Loucy (cell line): ENCODE measurements around the gene THTPA.

Experiments
- H2AFZ ChIP-seq: fragments of 200-600 bp; sonication (generic); 2 replicates; pipeline ENCODE4 v1.6.0; 2016; ENCODE audit warnings: antibody characterized with exemption, mild to moderate bottlenecking, low read length, moderate library complexity
- H3F3A ChIP-seq: fragments of 200-600 bp; 2 replicates; pipeline ENCODE4 v1.6.0; 2016; ENCODE audit warnings: antibody characterized with exemption, low read depth, mild to moderate bottlenecking
- H3K27me3 ChIP-seq: fragments of 200-600 bp; sonication (generic); 2 replicates; pipeline ENCODE4 v1.6.1; 2014; ENCODE audit warnings: low read length, mild to moderate bottlenecking; ENCODE audit not compliant: insufficient read depth, poor library complexity, severe bottlenecking
- H3K36me3 ChIP-seq: fragments of 200-600 bp; sonication (generic); 2 replicates; pipeline ENCODE4 v1.6.1; 2016; ENCODE audit warnings: low read length; ENCODE audit not compliant: insufficient read depth
- H3K4me1 ChIP-seq: fragments of 200-600 bp; sonication (generic); 2 replicates; pipeline ENCODE4 v1.5.1; 2014; ENCODE audit warnings: low read length, mild to moderate bottlenecking; ENCODE audit not compliant: insufficient read depth, poor library complexity, severe bottlenecking
- H3K4me2 ChIP-seq: fragments of 200-600 bp; sonication (generic); 2 replicates; pipeline ENCODE4 v1.6.0; 2014; ENCODE audit warnings: antibody characterized with exemption, low read length, low read depth, mild to moderate bottlenecking; ENCODE audit not compliant: poor library complexity, severe bottlenecking
- H3K4me3 ChIP-seq: fragments of 200-600 bp; sonication (generic); 2 replicates; pipeline ENCODE4 v1.5.1; 2014; ENCODE audit warnings: low read length, mild to moderate bottlenecking, mixed read lengths; ENCODE audit not compliant: poor library complexity, severe bottlenecking
- H3K79me2 ChIP-seq: fragments of 200-600 bp; sonication (generic); 2 replicates; pipeline ENCODE4 v1.6.1; 2014; ENCODE audit warnings: low read length; ENCODE audit not compliant: insufficient read depth
- H3K9ac ChIP-seq: fragments of 200-600 bp; sonication (generic); 2 replicates; pipeline ENCODE4 v1.6.0; 2014; ENCODE audit warnings: mild to moderate bottlenecking, low read depth, low read length, moderate library complexity; ENCODE audit not compliant: poor library complexity, severe bottlenecking
- H3K9me2 ChIP-seq: fragments of 200-600 bp; sonication (generic); replicated peaks from 2 replicates; pipeline ENCODE4 v1.6.1; 2016; ENCODE audit warnings: low read depth, low read length, mixed read lengths
- H3K9me3 ChIP-seq: fragments of 200-600 bp; sonication (generic); 2 replicates; pipeline ENCODE4 v1.6.1; 2014; ENCODE audit warnings: mild to moderate bottlenecking, antibody characterized with exemption, low read length, low read depth; ENCODE audit not compliant: insufficient read depth
- H4K20me1 ChIP-seq: fragments of 200-600 bp; sonication (generic); 2 replicates; pipeline ENCODE4 v1.6.0; 2014; ENCODE audit warnings: antibody characterized with exemption, low read length, mild to moderate bottlenecking; ENCODE audit not compliant: insufficient read depth, poor library complexity, severe bottlenecking
- EZH2phosphoT487 ChIP-seq: fragments of 200-600 bp; IDR thresholded peaks from 2 replicates; pipeline ENCODE4 v1.6.1; 2018; ENCODE audit warnings: antibody characterized with exemption, mild to moderate bottlenecking, moderate library complexity, borderline replicate concordance
- TF ChIP-seq, protein P1 (sequence below): fragments of 200-600 bp; sonication (generic); conservative IDR thresholded peaks from 2 replicates; pipeline ENCODE4 v1.5.1; 2014; ENCODE audit warnings: mild to moderate bottlenecking, antibody characterized with exemption, low read length

Gene THTPA

DNA sequence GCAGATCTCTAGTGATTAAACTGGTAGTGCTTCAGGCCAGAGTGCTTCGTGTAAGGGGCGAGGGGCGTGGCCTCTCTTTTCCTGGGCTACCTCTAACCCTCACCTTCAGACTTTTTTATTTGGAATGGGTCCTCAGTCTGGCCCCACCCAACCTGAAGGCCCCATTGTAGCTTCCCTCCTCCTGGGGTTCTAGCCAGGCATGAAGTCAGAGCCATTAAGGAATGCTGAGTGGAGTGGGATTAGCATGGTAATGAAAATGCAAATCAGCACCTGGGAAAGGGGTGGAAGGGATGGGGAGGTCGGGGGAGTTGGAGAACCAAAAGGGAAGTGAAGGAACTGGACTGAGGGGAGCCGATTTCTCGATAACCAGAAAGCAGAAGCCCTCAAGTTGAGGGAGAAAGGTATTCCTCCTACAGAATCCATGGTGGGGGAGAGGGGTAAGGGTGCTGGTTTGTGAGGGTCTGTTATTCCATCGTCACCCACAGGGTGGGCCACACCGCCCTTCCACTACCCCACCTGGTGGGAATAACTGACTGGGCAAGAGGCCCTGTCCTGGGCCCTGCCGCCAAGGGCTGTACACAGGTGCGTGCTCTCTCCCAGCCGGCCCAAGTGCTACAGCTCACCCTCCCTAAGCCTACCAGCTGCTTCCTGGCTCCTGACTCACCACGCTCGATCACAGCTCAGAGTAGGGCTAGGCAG, 18.6 kb upstream of the THTPA start:
- Histone ChIP-seq H3K4me1 (no peaks in the 10 kb centered on the region), H3K9ac (no peak overlapping the region)

DNA sequence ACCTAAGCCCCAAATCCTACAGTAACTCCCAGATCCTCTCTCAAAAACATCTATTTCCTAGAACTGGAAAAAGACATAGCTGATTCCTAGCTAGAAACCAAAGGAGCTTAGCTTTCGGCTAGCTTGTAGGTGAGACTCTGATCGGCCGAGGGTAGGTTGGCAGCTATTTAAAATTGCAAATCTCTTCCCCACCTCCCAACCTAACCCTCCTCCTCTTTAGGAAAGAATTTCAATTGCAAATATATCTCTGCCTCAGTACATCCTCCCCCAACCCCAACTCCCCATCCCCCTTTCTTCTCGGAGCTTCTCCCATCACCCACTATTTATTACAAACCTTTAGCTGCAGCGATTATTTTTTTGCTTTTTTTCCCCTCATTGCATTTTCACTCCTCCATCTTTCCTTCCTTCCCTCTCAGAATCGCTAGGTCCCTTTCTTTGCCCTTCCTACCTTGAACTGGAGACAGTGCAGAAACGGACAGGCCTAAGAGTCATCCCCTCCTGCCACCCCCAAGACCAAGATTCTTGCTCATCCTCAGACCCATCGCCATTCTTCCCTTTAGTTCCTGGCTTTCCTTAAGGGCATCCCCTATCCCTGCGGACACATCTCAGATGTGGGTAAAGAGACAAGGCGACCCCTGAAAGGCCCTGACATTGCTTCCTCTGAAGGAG, 17.9 kb upstream of the THTPA start:
- no peaks in the 10 kb centered on the region for H4K20me1 ChIP-seq
- TF ChIP-seq EZH2phosphoT487: no peak
- TF ChIP-seq, protein P1, sequence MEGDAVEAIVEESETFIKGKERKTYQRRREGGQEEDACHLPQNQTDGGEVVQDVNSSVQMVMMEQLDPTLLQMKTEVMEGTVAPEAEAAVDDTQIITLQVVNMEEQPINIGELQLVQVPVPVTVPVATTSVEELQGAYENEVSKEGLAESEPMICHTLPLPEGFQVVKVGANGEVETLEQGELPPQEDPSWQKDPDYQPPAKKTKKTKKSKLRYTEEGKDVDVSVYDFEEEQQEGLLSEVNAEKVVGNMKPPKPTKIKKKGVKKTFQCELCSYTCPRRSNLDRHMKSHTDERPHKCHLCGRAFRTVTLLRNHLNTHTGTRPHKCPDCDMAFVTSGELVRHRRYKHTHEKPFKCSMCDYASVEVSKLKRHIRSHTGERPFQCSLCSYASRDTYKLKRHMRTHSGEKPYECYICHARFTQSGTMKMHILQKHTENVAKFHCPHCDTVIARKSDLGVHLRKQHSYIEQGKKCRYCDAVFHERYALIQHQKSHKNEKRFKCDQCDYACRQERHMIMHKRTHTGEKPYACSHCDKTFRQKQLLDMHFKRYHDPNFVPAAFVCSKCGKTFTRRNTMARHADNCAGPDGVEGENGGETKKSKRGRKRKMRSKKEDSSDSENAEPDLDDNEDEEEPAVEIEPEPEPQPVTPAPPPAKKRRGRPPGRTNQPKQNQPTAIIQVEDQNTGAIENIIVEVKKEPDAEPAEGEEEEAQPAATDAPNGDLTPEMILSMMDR: no peak
- no peak overlapping the region for H3K9ac ChIP-seq
- no peaks in the 10 kb centered on the region for H3K36me3 ChIP-seq
- no peak overlapping the region for H3K4me3 ChIP-seq
- no peaks in the 10 kb centered on the region for H3F3A ChIP-seq
- H3K9me3 ChIP-seq: no peaks in the 10 kb centered on the region
- H3K4me1 ChIP-seq: no peaks in the 10 kb centered on the region
- no peak overlapping the region for H3K4me2 ChIP-seq
- no peak overlapping the region for H2AFZ ChIP-seq
- H3K27me3 ChIP-seq: no peaks in the 10 kb centered on the region
- H3K9me2 ChIP-seq: no peaks in the 10 kb centered on the region
- no peaks in the 10 kb centered on the region for H3K79me2 ChIP-seq

More for the DNA sequence above, 18.6 kb upstream of the THTPA start:
- Histone ChIP-seq H3K79me2 (no peaks in the 10 kb centered on the region), H3K9me3 (no peaks in the 10 kb centered on the region), H4K20me1 (no peaks in the 10 kb centered on the region), H2AFZ (no peak overlapping the region), H3K4me3 (no peak overlapping the region), H3K9me2 (no peaks in the 10 kb centered on the region), H3K4me2 (no peak overlapping the region), H3K36me3 (no peaks in the 10 kb centered on the region), H3F3A (no peaks in the 10 kb centered on the region), H3K27me3 (no peaks in the 10 kb centered on the region)
- no peak for TF ChIP-seq EZH2phosphoT487
- TF ChIP-seq, protein P1: no peak

DNA sequence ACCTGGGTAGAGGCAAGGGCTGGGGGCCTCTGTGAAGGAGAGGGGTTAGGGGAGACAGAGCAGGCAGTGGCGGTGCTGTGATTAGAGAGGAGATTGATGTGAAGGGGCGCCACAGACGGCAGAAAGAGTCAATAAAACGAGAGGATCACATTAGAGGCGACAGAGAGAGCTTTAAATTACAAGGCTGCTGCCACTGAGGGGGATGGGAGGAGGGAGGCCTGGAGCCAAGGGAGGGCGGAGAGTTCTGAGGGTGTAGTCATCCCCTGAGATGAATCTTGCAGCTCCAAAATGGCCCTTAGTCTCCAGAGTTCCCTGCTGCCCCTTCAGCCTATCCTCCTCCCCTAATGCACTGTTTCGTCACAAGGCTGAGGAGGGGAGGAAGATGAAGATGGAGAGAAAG, 17.3 kb upstream of the THTPA start:
- no peaks in the 10 kb centered on the region for H4K20me1 ChIP-seq
- no peak overlapping the region for H3K4me3 ChIP-seq
- no peak overlapping the region for H2AFZ ChIP-seq
- no peaks in the 10 kb centered on the region for H3K79me2 ChIP-seq
- no peaks in the 10 kb centered on the region for H3K36me3 ChIP-seq
- no peaks in the 10 kb centered on the region for H3K9me2 ChIP-seq
- no peaks in the 10 kb centered on the region for H3F3A ChIP-seq
- H3K4me1 ChIP-seq: no peaks in the 10 kb centered on the region
- H3K9me3 ChIP-seq: no peaks in the 10 kb centered on the region
- H3K9ac ChIP-seq: no peak overlapping the region
- H3K4me2 ChIP-seq: no peak overlapping the region
- no peaks in the 10 kb centered on the region for H3K27me3 ChIP-seq
- TF ChIP-seq, protein P1: no peak
- TF ChIP-seq EZH2phosphoT487: no peak
